Esophagus squamous epithelium (tissue), 5 donors: ENCODE measurements around the gene SYTL5. TPM values are rescaled to one million over a fixed set of nuclear protein-coding genes. Genes with fewer than 3 reads are reported as not detected.

ENCODE experiments used
- DNase-seq: peaks from one replicate; lab custom pipeline; 2025; lab: John Stamatoyannopoulos, UW
- H3K27ac ChIP-seq, 4 donors: fragments of 200-600 bp; sonication (generic); one replicate each; pipeline ENCODE4 v1.5.1; 2016 to 2019; ENCODE audit warnings: mild to moderate bottlenecking in 1 of 4
- H3K27me3 ChIP-seq, 4 donors: fragments of 200-600 bp; sonication (generic); 1 replicate in 3 of 4; 2 replicates in 1 of 4; pipeline versions ENCODE4 v1.5.1 to v1.6.0; 2017 to 2021; ENCODE audit warnings: antibody characterized with exemption in 1 of 4
- H3K36me3 ChIP-seq, 3 donors: fragments of 200-600 bp; sonication (generic); one replicate each; pipeline ENCODE4 v1.5.1; 2016 to 2019
- H3K4me1 ChIP-seq, 3 donors: fragments of 200-600 bp; sonication (generic); one replicate each; pipeline ENCODE4 v1.5.1; 2017 to 2019
- H3K4me3 ChIP-seq, 4 donors: fragments of 200-600 bp; sonication (generic); 1 replicate in 3 of 4; 2 replicates in 1 of 4; pipeline ENCODE4 v1.5.1; 2016 to 2019; ENCODE audit warnings: mild to moderate bottlenecking in 2 of 4, moderate library complexity in 1 of 4
- H3K9me3 ChIP-seq, 3 donors: fragments of 200-600 bp; sonication (generic); one replicate each; pipeline ENCODE4 v1.5.1; 2016 to 2019
- POLR2A ChIP-seq, 4 donors: fragments of 450-650 bp; IDR thresholded peaks; one replicate each; pipeline ENCODE4 v1.6.1; 2017; ENCODE audit warnings: antibody characterized with exemption in 4 of 4, mild to moderate bottlenecking in 4 of 4, moderate library complexity in 3 of 4
- WGBS, 2 donors: methylation state at CpG; one replicate each; pipeline ENCODE4 v1.1.5; 2018; 5-methylcytosine and 5-hydroxymethylcytosine counted together
- intact Hi-C: fragments of 100-400 bp; cut with DNase I; formaldehyde crosslinking; loops from one replicate; pipeline ENCODE4 v1.15.0; 2022
- total RNA-seq, 4 donors: library from RNA; depleted of rRNA; stranded (reverse); fragments of >200 nt; gene quantifications; one replicate each; pipeline ENCODE4 v1.1.0, GENCODE V29; 2016
- TF ChIP-seq, protein P1 (sequence below), 6 experiments: fragments of 450-650 bp in 4 of 6; fragments of 200-600 bp in 2 of 6; sonication (generic) in 2 of 6; IDR thresholded peaks; one replicate each; pipeline ENCODE4 v1.5.1; 2016 to 2019; ENCODE audit warnings: antibody characterized with exemption in 6 of 6, mild to moderate bottlenecking in 4 of 6, moderate library complexity in 4 of 6
- donor health status: DM: yes; HTN: yes; CAD: no.

Gene SYTL5
- total RNA-seq, 4 donors from 2014 or later = 0.76 to 8.9 (median 4.8) TPM

DNA sequence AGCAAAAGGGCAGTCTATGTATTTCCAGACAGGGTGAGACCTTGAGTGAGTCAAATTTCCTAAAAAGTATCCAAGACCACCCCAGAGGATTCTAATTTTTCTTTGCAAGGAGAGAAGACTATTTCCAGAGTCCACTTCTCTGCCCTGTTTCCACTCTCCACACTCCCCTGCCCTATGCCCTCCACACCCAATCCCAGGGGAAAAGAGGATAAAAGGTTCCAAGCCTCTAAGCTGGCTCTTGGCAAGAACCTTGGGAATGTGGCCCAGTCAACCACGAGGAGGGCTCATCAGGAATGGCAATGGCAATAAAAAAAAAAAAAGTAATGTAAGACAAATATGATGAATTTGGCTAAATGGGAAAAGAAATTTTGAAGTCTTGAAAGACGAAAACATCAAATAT lies 148.5 kb downstream of the SYTL5 start:
- Histone ChIP-seq H3K4me1 (no peaks in the 10 kb centered on the region), H3K27me3 (no peaks in the 10 kb centered on the region), H3K27ac (no peak overlapping the region), H3K9me3 (no peaks in the 10 kb centered on the region), H3K4me3 (no peak overlapping the region), H3K36me3 (no peaks in the 10 kb centered on the region)
- WGBS, 2 donors = 43 to 45% methylated on average over 2 of the region's 2 CpGs
- no peak for TF ChIP-seq POLR2A (IDR thresholded peaks at IDR 0.05)
- TF ChIP-seq, protein P1, sequence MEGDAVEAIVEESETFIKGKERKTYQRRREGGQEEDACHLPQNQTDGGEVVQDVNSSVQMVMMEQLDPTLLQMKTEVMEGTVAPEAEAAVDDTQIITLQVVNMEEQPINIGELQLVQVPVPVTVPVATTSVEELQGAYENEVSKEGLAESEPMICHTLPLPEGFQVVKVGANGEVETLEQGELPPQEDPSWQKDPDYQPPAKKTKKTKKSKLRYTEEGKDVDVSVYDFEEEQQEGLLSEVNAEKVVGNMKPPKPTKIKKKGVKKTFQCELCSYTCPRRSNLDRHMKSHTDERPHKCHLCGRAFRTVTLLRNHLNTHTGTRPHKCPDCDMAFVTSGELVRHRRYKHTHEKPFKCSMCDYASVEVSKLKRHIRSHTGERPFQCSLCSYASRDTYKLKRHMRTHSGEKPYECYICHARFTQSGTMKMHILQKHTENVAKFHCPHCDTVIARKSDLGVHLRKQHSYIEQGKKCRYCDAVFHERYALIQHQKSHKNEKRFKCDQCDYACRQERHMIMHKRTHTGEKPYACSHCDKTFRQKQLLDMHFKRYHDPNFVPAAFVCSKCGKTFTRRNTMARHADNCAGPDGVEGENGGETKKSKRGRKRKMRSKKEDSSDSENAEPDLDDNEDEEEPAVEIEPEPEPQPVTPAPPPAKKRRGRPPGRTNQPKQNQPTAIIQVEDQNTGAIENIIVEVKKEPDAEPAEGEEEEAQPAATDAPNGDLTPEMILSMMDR (IDR thresholded peaks at IDR 0.05) = no peak
- intact Hi-C loops = no loop called here
- DNase-seq = no peak

DNA sequence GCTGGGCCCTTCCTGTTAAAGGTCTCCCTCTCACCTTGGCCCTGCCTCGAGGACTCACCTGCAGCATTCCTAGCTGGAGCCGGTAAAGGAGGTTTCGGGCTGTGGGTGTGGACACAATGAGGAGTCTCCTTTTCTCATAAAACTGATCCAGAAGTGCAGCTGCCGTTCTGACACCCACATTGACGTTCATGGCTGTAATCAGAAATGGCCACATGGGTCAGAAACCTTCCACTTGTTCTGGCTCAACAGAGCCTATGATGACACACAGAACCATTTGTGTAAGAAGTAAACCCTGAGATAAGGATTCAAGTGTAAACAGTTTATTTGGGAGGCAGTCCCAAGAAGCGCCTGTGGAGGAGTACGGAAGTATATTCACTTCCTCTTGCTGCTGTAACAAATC lies 150.5 kb downstream of the SYTL5 start:
- no peak overlapping the region for H3K4me3 ChIP-seq
- TF ChIP-seq, protein P1 (IDR thresholded peaks at IDR 0.05) = no peak
- no peak for TF ChIP-seq POLR2A (IDR thresholded peaks at IDR 0.05)
- 79 to 90% methylated on average over 2 to 7 of the region's 7 CpGs for WGBS, 2 donors

DNA sequence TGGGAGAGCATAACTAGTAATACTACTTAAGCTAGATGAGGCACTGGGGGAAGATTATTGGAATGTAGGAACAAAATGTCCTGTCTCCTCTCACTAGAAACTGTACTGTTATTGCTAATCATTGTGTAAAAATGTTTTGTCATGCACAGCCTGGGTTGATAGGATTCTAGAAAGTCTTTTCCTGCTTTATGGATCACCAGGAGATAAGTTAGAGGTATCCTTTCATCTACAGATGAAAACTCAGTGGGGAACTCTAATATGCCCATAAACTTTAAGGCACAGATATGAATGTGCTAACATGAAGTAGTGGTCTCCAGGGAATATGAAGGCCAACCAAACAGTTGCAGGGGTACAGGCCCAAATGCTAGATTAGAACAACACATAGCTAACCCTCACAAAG lies 156.8 kb downstream of the SYTL5 start:
- no peaks in the 10 kb centered on the region for H3K27me3 ChIP-seq
- intact Hi-C loops = no loop called here

More for the DNA sequence above, 150.5 kb downstream of the SYTL5 start:
- no peak for DNase-seq
- no peaks in the 10 kb centered on the region for H3K9me3 ChIP-seq
- intact Hi-C loops = no loop called here
- H3K27ac ChIP-seq = no peak overlapping the region
- H3K27me3 ChIP-seq = no peaks in the 10 kb centered on the region
- H3K36me3 ChIP-seq = no peaks in the 10 kb centered on the region
- no peaks in the 10 kb centered on the region for H3K4me1 ChIP-seq

DNA sequence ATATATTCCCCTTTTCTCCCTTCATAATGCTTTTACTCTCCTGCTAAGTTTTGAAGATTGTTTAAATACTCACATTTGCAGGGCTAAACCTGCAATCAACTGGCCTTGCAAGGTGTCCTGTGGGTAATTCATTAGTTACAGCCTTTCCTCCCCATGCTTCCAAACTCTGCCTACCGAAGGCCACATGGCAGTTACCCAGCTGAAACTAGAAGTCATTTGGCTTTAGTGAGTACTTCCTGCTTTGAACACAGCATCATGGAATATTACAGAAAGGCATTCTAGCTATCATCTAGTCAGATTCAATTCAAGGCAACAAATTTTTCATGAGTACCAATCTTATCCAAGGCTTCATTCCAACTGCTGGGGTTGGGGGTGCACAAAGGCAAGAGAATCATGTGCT lies 158.7 kb downstream of the SYTL5 start:
- H3K36me3 ChIP-seq = no peaks in the 10 kb centered on the region
- H3K27me3 ChIP-seq = no peaks in the 10 kb centered on the region
- TF ChIP-seq POLR2A (IDR thresholded peaks at IDR 0.05) = no peak
- TF ChIP-seq, protein P1 (IDR thresholded peaks at IDR 0.05) = no peak
- 50% methylated on average over 1 of the region's 1 CpG; no CpG with 5 or more reads in 1 of the 2 donors for WGBS, 2 donors
- no peaks in the 10 kb centered on the region for H3K4me1 ChIP-seq
- intact Hi-C loops = no loop called here
- no peak overlapping the region for H3K27ac ChIP-seq
- no peaks in the 10 kb centered on the region for H3K9me3 ChIP-seq
- DNase-seq = no peak
- no peak overlapping the region for H3K4me3 ChIP-seq

More for the DNA sequence above, 156.8 kb downstream of the SYTL5 start:
- no peaks in the 10 kb centered on the region for H3K4me1 ChIP-seq
- no peak for DNase-seq
- TF ChIP-seq, protein P1 (IDR thresholded peaks at IDR 0.05) = no peak
- no peak for TF ChIP-seq POLR2A (IDR thresholded peaks at IDR 0.05)
- no peaks in the 10 kb centered on the region for H3K9me3 ChIP-seq
- H3K27ac ChIP-seq = no peak overlapping the region
- no peaks in the 10 kb centered on the region for H3K36me3 ChIP-seq
- H3K4me3 ChIP-seq = no peak overlapping the region

DNA sequence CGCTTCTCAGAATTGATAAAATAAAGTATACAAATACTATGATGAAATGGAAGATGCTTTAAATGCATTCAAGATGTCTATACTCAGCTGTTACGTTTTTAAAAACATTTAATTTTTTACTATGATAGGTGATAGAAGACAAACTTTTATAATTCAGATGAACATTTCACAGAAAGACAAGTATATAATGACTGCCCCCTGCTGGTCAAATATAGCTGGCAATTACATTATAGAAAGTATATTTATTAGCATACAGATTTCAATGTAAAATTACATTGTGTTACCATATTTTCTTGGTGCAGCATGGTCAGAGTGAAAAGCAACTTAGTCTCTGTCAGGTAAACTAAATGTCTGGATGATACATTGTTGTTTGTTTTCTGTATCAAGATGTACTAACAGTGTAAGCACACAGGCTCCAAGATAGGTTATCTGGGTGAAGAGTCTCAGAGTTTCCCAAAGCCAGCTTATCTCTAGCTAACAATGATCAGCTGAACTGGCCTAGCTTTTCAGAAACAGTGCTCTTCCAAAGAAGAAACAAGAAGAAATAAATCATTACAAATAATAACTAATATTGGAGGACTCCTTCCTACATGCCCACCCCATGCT lies 160.2 kb downstream of the SYTL5 start:
- Histone ChIP-seq H3K36me3 (no peaks in the 10 kb centered on the region), H3K4me1 (no peaks in the 10 kb centered on the region), H3K27me3 (no peaks in the 10 kb centered on the region), H3K27ac (no peak overlapping the region), H3K4me3 (no peak overlapping the region), H3K9me3 (no peaks in the 10 kb centered on the region)
- WGBS, 2 donors = 46% methylated on average over 2 of the region's 2 CpGs
- TF ChIP-seq, protein P1 (IDR thresholded peaks at IDR 0.05) = peak; percentile 36 to 72 (median 51)
- no peak for TF ChIP-seq POLR2A (IDR thresholded peaks at IDR 0.05)
- DNase-seq = no peak
- intact Hi-C loops = no loop called here
